Measurements from ENCODE around the gene CSNK1G2.
A peak's percentile ranks its signal among the peaks of the same experiment; 100 is the strongest.

The CSNK1G2 gene

DNA sequence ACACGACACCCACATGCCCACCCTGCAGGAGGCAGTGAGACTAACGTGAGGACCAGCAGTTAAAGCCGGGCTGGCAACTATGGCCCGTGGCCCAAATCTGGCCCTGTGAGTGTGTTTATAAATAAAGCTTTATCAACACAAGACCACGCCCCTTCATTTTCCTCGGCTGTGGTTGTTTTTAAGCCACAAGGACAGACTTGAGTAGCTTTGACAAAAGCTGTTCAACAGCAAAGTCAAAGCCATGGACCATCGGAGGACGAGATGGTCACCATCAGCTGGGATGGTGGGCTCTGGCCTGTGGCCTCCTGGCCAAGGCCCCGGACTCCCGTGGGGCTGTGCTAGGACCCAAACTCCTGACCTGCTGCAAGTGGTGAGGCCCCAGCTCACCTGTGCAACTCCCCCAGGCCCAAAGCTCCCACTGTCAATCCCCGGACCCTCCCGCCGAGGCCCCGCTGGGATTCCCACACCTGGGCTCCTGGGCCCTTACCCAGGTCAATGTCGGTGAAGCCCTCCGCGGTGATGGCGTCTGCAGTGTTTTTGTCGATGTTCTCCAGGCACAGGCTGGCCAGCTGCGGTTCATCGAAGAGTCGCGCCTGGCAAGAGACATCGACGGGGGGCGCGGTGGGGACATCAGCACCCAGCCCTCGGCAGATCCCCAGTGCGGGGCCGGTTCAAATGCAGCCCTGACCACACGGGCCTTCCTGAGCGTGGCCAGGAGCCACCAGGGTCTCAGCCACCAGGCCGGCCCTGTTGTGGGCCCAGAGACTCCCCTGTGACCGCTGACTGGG, 49.5 kb downstream of the CSNK1G2 start:
- DNase-seq, result no peak

DNA sequence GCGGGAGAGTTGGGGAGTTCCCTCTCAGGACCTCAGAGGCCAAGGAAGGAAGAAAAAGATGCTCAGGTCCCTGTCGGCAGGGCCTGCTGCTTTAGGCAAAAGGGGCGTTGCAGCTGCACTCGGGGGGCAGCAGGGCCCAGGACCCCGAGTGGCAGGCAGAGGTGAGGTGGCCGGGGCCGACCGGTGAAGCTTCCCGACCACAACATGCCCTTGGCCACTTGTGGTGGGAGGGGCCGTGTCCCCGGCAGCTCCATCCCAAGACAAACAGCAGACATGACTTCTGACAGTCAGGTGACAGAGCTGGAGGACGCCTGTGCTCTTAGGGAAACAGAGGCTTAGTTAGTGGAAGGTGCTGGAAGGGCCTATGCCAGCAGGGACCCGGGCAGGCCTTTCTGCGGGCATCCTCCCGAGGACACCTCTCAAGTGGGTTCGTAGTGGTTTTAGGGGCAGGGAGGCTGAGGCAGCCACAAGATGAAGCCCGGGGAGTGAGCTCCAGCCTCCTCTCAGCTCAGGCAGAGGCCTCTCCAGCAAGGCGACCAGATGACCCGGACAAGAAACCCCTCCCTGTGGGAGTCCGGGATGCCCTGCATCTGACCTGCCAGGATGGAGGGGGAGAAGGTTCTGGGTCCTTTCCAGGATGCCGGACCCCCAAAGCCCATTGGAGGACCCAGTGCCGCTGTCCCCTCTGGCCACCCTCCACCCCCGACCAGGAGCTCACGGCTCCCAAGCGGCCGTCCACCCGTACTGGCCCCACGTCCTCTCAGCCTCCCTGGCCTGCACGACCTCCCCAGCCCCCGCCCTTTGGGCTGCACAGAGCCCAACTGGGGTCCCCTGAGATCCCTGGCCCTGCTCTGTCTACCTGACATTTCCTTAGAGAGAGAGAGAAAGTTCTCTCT, 50.3 kb downstream of the CSNK1G2 start:
- no peak for DNase-seq

DNA sequence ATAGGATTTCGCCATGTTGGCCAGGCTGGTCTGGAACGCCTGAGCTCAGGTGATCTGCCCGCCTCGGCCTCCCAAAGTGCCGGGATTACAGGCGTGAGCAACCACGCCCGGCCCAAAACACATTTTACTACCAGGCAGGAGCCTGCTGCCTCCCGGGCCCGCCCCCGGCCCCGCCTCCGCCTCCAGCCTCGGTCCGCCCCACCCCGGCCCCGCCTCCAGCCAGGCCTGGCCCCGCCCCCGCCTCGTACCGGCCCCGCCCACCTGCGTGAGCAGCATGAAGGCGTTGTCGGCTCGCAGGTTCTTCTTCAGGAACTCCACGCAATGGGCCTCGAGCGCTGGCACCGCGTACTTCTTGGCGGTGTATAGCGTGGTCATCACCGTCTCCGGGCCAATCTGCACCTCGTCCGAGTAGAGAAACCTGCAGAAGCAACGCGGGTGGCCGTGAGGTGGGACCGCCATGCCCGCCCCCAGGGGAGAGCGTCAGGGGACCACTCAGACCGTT, 51.8 kb downstream of the CSNK1G2 start:
- peak; percentile 53 for DNase-seq

DNA sequence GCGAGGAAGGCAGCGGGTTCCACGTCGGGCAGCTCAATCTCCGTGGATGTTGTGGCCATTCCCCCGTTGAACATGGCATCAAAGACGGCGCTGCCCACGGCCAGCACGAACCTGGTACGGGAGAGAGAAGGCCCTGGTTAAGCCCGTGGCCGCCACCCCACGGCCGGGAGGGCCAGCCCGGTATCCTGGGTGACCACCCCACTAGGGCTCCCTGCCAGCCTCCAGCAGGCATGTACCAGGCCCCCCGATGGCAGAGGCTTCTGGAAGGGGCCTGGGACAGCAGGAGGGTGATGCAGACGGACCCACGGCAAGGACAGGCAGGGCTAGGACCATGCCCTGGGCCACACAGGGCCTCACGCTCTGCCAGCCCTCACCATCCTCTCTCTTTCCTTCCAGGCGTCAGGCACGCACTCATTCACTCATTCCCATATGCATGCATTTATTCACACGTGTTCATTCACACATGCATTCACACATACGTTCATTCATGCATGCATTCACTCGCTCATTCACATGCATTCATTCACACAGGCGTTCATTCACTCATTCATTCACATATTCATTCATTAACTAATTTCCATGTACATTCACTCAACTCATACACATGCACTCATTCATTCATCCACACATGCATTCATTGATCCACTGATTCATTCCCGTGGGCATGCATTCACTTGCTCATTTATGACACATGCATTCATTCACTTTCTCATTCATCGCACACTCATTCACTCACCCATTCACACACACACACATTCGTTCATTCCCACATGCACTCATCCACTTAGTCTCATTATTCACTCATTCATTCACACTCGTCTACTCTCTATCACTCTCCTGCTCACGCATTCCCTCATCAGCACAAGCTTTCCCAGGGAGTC, 56.6 kb downstream of the CSNK1G2 start:
- no peak for DNase-seq

DNA sequence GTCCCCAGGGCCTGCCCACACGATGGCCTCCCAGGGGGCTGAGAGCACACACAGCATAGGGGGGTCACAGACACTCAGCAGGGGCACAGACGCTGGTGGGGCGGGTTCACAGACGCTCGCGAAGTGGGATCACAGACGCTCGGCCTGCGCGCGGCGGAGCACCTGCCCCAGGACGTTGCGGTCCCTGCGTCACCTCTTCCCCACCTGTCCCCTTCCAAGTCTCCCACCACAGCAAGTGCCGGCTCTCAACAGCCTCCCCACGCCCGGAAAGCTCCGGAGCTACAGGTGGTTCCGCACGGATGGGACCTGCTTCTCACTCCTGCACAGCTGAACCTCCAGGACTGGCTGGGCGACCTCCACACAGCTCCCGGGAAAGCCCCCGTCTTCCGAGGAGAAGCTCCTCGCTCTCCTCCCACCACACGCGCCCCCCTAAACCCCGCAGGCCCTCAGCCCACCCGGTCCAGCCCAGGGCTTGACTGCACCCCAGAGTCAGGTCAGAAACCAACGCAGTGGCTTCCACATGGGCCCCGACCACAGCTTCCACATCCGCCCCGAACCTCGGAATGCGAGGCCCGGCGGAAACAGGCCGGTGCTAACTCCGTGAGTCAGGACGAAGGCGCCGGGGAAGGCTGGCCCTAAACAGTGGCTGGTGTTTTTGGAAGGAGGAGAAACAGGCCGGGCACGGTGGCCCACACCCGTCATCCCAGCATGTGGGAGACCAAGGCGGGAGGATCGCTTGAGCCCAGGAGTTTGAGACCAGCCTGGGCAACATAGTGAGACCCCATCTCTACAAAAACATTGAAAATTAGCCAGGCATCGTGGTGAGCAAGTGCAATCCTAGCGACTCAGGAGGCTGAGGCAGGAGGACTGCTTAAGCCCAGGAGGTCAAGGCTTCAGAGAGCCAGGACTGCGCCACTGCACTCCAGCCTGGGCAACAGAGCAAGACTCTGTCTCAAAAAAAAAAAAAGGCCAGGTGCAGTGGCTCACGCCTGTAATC, 58.0 kb downstream of the CSNK1G2 start:
- no peak for DNase-seq

DNA sequence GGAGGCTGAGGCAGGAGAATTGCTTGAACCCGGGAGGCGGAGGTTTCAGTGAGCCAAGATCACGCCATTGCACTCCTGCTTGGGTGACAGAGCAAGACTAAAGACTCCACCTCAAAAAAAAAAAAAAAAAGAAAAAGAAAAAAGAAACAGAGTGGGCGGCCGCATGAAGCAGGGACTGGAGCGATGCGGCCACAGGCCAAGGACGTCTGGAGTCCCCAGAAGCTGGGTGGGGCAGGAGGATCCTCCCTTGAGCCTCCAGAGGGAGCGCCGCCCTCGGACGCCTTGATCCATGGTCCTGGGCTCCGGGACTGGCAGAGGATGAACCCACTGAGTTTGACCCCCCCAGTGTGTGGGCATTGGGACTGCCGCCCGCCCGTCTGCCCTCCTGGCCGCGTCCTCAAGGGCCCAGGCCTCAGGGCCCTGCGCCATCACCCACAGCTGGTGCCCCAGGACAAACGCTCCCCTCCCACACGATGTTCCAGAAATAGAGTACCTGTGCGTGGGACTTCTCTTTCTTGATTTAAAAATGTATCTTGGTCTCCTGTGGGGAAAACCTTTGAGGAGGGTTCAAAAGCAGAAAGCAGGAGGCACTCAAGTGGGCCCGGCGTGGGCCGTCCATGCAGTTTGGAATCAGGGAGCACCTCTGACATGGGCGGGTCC, 59.0 kb downstream of the CSNK1G2 start:
- no peak for DNase-seq

DNA sequence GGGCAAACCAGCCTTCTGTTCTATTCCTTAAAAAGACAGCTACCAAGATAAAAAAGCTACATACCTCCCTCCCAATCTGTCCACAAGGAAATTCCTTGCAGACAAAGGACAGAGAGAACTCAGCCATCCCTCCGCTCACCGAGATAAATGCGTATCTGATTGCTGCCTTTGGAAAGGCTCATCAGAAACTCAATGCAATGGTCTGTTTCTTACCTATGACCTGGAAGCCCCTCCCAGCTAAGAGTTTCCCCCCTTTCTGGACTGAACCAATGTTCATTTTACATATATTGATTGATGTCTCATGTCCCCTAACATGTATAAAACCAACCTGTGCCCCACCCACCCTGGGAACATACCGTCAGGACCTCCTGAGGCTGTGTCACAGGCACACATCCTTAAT, 62.9 kb downstream of the CSNK1G2 start:
- DNase-seq, result no peak

DNA sequence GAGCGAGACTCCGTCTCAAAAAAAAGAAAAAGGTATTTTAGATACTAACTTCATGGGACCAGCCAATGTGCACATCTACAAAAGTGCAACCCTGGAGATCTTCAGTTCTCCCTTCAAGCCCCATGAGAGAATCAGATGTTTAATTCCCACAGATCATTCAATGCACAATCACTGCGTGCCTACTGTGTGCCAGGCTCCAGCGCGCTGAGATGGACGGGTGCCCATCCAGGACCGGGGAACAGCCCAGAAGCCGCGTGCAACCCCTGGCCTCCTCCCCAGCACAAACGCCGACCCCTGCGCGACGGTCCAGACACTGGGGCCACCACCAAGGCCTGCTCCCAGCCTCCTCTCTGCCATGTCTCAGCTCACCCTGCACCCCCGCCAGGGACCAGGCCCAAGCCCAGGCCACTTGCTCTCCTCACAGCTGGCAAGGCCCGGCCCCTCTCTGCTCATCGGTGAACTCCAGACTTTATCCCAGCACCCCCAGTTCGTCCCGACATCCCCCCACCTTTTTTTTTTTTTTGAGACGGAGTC, 69.2 kb downstream of the CSNK1G2 start:
- DNase-seq, result no peak

DNA sequence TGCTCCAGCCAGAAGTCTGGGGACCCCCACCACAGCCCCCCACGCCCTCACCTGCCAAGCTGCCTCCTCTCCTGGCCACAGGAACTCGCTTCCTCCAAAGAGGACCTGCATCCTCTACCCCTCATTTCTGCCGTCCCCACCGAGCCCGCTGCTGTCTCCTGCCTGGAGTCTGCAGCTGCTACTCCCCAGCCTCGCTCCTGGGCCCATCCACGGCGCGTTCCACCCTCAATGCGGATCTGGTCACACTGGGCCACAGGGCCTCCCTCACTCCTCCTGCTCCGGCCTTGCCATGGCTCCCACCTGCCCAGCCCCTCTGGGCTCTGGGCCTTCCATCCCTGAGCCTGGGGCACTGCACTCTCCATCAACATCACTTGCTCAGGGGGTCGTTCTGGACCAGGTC, 70.2 kb downstream of the CSNK1G2 start:
- DNase-seq, result no peak

DNA sequence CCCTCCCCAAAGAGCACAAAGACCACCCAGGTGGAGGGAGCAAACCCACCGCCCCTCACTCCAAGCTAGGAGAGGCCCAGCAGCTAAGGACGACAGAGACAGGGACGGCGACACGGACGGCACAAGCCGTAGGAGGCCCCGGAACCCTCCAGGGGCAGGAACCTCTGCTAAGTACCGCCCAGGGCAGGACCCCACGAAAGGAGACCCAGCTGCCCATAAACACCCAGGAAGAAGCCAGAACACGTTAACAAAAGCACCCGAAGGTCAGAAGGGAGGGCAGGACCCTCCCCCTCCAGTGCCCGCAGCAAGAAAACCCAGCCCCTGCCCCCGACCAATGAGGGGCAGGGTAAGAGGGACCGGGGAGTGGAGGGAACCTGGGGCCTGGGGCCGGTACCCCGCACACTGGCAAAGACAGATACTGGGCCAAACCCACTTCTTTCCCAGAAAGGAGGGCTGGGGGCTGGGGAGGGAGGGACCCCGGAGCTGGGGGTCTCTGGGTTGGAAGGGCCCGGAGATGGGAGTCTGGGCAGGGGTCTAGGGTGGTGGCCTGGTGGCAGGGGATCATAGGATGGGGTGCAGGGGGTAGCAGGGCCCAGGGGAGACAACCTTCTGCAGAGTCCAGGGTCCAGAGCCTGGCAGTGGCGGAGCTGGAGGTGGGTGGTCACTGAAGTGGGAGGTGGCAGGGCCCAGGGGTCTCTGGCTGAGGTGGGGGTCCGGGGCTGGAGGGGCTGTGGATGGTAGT, 72.1 kb downstream of the CSNK1G2 start:
- DNase-seq, result no peak

DNA sequence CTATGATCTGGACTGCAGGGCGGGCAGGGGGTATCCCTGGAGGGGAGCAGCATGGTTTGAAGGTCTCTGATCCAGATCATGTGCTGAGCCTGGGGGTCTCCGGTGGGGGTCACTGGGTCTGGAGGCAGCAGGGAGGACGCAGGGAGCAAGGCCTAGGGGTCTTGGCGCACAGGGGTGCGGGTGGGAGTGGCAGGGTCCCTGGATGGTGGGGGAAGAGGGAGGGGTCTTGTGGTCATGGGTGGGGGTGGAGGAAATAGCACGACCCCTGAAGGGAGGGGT, 72.7 kb downstream of the CSNK1G2 start:
- no peak for DNase-seq

DNA sequence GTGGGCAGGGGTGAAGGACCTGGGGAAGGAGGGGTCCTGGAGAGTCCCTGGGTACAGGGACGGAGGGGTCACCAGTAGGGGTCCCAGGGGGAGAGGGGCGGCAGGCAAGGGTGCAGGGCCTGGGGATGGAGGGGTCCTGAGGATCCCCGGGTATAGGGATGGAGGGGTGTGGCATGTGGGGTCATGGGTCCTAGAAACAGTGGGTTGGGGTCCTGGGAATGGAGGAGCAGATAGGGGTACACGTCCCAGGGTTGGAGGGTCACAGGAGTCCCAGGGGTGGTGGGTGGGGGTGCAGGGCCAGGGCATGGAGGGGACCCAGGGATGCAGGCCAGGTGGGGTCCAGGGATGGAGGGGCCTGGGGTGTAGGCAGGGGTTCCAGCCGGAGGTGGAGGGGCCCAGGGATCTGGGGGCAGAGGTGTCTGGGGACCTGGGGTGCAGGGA, 73.2 kb downstream of the CSNK1G2 start:
- DNase-seq, result no peak

DNA sequence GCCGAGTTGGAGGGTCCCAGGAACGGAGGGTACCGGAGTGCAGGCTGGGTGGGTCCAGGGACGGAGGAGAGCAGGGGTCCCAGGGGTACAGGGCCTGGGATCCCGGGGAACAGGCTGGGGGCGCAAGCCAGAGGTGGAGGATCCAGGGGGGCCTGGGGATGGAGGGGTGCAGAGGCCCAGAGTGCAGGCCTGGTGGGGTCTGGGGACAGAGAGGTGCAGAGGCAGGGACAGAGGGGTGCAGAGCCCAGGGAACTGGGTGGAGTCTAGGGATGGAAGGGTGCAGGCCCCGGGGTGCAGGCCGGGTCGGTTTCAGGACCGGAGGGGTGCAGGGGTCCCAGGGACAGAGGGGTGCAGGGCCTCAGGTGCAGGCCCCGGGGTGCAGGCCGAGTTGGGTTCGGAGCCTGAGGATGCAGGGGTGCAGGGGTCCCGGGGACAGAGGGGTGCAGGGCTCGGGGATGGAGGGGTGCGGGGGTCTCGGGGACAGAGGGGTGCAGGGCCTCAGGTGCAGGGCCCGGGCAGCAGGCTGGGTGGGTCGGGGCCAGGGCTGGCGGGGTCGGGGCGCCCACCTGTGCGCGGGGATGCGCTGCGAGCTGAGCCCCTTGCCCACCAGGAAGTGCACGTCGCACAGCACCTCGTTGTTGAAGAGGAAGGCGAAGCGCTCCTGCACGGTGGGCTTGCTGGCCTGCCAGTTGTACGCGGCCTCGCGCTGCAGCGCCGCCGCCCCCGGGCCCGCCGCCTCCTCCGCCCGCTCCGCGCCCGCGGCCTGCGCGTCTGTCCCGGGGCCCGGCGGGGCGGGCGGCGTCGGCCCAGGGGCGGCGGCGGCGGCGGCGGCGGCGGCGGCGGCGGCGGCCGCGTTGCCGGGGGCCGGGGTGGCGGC, 74.0 kb downstream of the CSNK1G2 start:
- DNase-seq, result peak; percentile 40

DNA sequence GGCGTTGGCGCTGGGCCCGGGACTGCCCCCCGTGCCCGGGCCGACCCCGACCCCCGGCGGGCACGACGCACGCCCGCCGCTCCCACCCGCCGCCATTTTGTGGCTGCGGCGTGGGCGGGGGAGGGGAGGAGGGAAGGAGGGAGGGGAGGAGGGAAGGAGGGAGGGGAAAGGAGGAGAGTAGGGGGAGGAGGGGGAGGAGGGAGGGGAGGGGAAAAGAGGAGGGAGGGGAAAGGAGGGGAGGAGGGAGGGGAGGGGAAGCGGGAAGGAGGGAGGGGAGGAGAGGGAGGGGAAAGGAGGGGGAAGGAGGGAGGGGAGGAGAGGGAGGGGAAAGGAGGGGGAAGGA, 74.6 kb downstream of the CSNK1G2 start, which contains the start of gene BTBD2:
BTBD2 (minus strand) TSS at position 107 of the 343 bp plus-strand sequence; CDS start at position 96, 11 bp downstream.
- peak; percentile 73 for DNase-seq

DNA sequence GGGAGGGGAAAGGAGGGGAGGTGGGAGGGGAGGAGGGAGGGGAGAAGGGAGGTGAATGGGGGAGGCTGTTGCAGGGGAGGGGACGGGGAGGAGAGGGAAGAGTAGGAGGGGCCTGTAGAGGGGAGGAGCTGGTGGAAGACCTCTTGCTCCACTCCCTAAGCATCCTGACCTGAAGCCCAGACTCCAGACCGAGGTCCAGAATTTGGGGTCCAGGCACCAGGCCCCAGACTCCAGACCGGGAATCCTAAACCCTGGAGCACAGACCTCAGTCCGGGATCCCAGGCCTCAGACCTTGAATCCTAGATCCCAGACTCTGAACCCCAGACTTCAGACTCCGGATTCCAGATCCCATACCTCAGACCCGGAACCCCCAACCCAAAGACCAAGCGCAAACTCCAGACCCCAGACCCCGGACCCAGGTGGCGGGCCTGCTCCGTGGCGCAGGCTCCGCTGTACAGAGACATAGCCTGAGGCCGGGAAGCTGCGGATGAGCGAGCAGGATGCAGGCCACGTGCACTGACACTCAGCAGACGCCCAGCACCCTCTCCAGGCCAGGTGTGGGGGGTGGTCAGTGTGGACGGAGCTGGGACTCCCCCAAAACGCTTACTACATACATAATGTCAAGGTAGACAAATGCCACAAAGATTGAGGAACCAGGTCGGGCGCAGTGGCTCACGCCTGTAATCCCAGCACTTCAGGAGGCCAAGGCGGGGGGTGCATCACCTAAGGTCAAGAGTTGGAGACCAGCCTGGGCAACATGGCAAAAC, 75.3 kb downstream of the CSNK1G2 start:
- DNase-seq, result peak; percentile 63

DNA sequence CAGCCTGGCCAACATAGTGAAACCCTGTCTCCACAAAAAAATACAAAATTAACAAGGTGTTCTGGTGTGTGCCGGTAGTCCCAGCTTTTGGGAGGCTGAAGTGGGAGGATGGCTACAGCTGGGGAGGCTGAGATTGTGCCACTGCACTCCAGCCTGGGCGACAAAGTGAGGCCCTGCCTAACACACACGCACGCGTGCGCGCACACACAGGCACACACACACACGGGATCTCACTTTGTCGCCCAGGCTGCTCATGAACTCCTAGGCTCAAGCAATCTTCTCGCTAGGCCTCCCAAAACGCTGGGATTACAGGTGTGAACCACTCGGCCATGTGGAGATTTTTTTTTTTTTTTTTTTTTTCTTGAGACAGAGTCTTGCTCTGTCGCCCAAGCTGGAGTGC, 77.8 kb downstream of the CSNK1G2 start:
- DNase-seq, result no peak

DNA sequence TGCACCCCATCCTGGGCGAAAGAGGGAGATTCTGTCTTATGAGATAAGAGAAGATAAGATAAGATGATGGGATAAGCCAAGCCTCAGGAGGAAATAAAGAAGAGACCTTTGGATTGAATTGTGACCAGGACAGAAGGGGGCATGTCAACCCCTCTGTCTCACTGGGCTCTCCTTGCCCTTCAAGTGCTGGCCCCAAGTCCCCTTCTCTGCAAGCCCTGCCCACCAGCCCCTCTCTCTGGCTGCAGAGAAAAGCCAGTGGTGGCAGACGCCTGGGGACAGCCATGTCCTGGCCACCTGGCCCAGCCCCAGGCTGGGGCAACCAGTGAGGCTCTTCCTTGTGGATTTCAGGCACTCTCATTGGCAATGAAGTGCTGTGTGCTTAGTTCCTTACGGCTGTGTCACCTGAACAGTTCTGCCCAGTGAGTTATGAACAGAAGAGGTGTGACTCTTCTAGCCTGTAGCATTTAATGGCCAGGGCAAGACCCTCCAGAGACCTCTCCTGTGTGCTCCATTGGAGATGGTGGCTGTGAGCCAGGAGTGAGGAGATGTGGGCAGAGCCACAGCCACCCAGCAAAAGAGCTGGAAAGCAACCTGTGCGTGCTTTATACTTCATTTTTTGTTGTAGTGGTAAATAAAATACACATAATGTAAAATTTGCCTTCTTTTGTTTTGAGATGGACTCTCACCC, 80.6 kb downstream of the CSNK1G2 start:
- DNase-seq, result no peak

DNA sequence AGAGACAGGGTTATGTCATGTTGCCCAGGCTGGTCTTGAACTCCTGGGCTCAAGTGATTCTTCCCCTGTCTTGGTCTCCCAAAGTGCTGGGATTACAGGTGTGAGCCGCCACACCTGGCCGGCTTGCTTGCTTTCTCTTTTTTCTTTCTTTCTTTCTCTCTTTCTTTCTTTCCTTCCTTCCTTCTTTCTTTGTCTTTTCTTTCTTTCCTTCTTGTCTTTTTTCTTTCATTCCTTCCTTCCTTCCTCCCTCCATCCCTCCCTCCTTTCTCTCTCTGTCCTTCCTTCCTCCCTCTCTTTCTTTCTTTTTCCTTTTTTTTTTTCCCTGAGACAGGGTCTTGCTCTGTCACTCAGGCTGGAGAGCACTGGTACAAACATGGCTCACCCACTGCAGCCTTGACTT, 81.3 kb downstream of the CSNK1G2 start:
- DNase-seq, result no peak
